Kidney (tissue), 14 donors: ENCODE measurements around the gene CCDC69. TPM values are rescaled to one million over a fixed set of nuclear protein-coding genes. Genes with fewer than 3 reads are reported as not detected.

ENCODE experiments used
- DNase-seq, 5 donors: peaks; one replicate each; pipeline ENCODE4 v3.0.0-alpha.2; 2013 to 2020
- FAIRE-seq: peaks from 2 replicates; lab custom pipeline; 2012; peaks lifted over from hg19 to GRCh38; lab: Jason Lieb, UNC
- H3K27ac ChIP-seq, 2 donors: one replicate each; pipeline ENCODE4 v1.7.0; 2013; ENCODE audit warnings: low read depth in 2 of 2, low read length in 2 of 2, inconsistent platforms in 1 of 2
- H3K27me3 ChIP-seq: one replicate; pipeline ENCODE4 v1.7.1; 2013; ENCODE audit warnings: low read length, inconsistent platforms; ENCODE audit not compliant: control insufficient read depth, insufficient read depth
- H3K36me3 ChIP-seq, 3 donors: one replicate each; pipeline versions ENCODE4 v1.7.0 to v1.7.1; 2013; ENCODE audit warnings: low read length in 3 of 3, control low read depth in 1 of 3, inconsistent platforms in 1 of 3; ENCODE audit not compliant: insufficient read depth in 3 of 3, control insufficient read depth in 2 of 3
- H3K4me1 ChIP-seq, 3 donors: one replicate each; pipeline versions ENCODE4 v1.7.0 to v1.7.1; 2013; ENCODE audit warnings: low read length in 3 of 3, inconsistent platforms in 1 of 3, low read depth in 1 of 3; ENCODE audit not compliant: control insufficient read depth in 2 of 3, insufficient read depth in 2 of 3
- H3K4me3 ChIP-seq, 3 donors: one replicate each; pipeline versions ENCODE4 v1.7.0 to v1.8.1; 2013; ENCODE audit warnings: low read length in 3 of 3, control low read depth in 1 of 3, inconsistent platforms in 1 of 3
- H3K9ac ChIP-seq, 3 donors: one replicate each; pipeline versions ENCODE4 v1.7.0 to v1.7.1; 2013; ENCODE audit warnings: low read length in 3 of 3, control low read depth in 1 of 3, inconsistent platforms in 1 of 3
- H3K9me3 ChIP-seq, 3 donors: one replicate each; pipeline versions ENCODE4 v1.7.0 to v1.7.1; 2013; ENCODE audit warnings: low read length in 3 of 3, control low read depth in 1 of 3, inconsistent platforms in 1 of 3; ENCODE audit not compliant: control insufficient read depth in 2 of 3, insufficient read depth in 1 of 3
- intact Hi-C: fragments of 100-400 bp; cut with DNase I; formaldehyde crosslinking; loops from one replicate; pipeline ENCODE4 v1.11.1; 2022
- polyA plus RNA-seq: library from polyadenylated mRNA; stranded (reverse); fragments of 350-450 nt; fragmentation: Illumina TruSeq; extraction: RNeasy Lipid Tissue Mini Kit (QIAGEN cat#74804); gene quantifications from one replicate; pipeline ENCODE4 v1.2.3, GENCODE V29; 2014; ENCODE audit warnings: low read depth, low replicate concordance; ENCODE audit not compliant: insufficient read depth
- total RNA-seq: library from RNA; stranded (reverse); fragmentation: NEBNext Ultra II Directional; extraction: Animal tissue kit (Norgen Biotek cat#: 25700); gene quantifications from one replicate; pipeline ENCODE4 v1.2.1, GENCODE V29; 2021
- TF ChIP-seq, protein P1 (sequence below): IDR thresholded peaks from 3 replicates; pipeline ENCODE4 v1.5.1; 2012; ENCODE audit warnings: mild to moderate bottlenecking, moderate library complexity, borderline replicate concordance; ENCODE audit not compliant: insufficient read depth; ENCODE audit errors: extremely low read depth
- donor health status: control.
- donor health status: control.
- donor health status: control.
- donor health status: control.
- donor health status: control.
- donor health status: DM: yes; HTN: yes; CAD: no.
- donor health status: Normal renal cell carcinoma (clear cell type).

Gene CCDC69
- total and polyA plus RNA-seq, 2 donors from 2014 or later, result 11.1 to 22.8 TPM

DNA sequence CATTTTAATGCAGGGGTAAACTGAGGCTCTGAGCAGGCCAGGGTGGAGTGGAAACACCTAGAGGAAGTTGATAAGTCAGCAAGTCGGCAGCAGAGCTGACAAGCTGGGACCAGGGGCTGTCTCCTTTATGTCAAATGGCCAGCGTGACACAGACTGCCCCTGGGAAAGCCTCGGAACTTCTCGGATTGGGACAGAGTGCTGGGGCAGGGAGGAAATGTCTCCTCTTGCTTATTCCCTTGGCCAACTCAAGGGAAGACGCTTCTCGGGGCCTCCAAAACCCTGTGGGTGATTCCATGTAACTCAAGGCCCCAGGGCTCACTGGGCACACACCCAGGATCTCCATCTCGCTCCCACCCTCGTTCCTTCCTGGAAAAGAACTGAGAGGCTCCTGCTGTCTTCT, 40.9 kb downstream of the CCDC69 start:
- Histone ChIP-seq H3K27ac (no peak overlapping the region), H3K4me1 (no peaks in the 10 kb centered on the region), H3K9me3 (no peaks in the 10 kb centered on the region), H3K9ac (no peak overlapping the region), H3K36me3 (no peaks in the 10 kb centered on the region), H3K4me3 (no peak overlapping the region), H3K27me3 (no peaks in the 10 kb centered on the region)
- DNase-seq (no peak), FAIRE-seq (no peak)
- TF ChIP-seq, protein P1, sequence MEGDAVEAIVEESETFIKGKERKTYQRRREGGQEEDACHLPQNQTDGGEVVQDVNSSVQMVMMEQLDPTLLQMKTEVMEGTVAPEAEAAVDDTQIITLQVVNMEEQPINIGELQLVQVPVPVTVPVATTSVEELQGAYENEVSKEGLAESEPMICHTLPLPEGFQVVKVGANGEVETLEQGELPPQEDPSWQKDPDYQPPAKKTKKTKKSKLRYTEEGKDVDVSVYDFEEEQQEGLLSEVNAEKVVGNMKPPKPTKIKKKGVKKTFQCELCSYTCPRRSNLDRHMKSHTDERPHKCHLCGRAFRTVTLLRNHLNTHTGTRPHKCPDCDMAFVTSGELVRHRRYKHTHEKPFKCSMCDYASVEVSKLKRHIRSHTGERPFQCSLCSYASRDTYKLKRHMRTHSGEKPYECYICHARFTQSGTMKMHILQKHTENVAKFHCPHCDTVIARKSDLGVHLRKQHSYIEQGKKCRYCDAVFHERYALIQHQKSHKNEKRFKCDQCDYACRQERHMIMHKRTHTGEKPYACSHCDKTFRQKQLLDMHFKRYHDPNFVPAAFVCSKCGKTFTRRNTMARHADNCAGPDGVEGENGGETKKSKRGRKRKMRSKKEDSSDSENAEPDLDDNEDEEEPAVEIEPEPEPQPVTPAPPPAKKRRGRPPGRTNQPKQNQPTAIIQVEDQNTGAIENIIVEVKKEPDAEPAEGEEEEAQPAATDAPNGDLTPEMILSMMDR, result no peak
- intact Hi-C loops, result no loop called here

DNA sequence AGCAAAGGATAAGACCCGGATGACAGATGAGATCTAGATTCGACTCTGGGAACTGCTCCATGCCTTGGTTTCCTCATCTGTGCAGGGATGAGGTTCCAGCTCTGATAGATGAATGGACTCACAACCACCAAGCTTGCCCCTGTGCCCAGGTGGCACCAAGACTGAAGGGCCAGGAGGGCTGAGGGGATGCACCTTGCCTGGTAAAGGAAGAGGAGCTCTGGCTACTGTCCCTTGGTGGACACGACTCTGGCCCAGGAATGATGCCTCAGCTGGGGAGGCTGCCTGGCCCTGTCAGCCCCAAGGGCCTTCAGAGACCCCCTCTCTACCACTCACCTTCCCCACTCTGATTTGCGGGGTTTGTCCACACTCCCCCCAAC, 41.4 kb downstream of the CCDC69 start:
- no peaks in the 10 kb centered on the region for H3K27me3 ChIP-seq
- no peaks in the 10 kb centered on the region for H3K4me1 ChIP-seq
- DNase-seq (no peak), FAIRE-seq (no peak)
- H3K27ac ChIP-seq, result no peak overlapping the region
- no peak overlapping the region for H3K9ac ChIP-seq
- H3K9me3 ChIP-seq, result no peaks in the 10 kb centered on the region
- H3K4me3 ChIP-seq, result no peak overlapping the region
- H3K36me3 ChIP-seq, result no peaks in the 10 kb centered on the region
- intact Hi-C loops, result no loop called here
- TF ChIP-seq, protein P1, result no peak

DNA sequence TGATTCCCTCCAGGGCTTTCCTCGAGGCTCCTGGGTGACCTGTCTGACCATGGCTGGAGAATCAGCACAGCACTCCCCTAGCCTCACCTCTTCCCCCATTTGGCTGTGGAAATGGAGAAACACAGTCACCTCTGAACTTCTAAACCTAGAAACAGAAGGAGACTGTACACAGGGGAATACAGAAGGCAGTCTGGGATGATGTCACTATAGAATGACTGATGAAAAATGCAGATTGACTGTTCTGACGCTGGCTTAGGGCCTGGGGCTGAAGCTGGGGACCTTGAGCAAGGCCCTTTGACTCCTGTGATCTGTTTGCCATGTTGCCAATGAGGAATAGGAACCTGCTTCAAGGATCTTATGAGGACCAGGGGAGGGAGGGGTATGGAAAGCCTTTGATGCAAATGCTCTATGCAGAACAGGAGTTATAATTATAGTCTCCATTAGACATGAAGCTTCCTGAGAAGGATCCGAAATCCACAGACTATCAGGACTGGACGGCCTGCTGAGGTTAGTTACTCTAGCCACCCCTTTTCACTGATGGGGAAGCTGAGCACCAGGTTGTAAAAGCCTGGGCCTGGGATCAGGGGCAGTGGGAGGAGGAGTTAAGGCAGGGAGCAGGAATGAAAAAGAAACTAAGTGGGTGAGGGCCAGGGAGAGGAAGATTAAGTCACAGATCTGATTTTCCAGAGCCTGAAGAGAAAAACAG, 41.9 kb downstream of the CCDC69 start:
- no peaks in the 10 kb centered on the region for H3K4me1 ChIP-seq
- TF ChIP-seq, protein P1, result no peak
- no peaks in the 10 kb centered on the region for H3K9me3 ChIP-seq
- DNase-seq, result no peak
- intact Hi-C loops, result no loop called here
- H3K27me3 ChIP-seq, result no peaks in the 10 kb centered on the region
- no peaks in the 10 kb centered on the region for H3K36me3 ChIP-seq
- FAIRE-seq, result no peak
- H3K4me3 ChIP-seq, result no peak overlapping the region
- no peak overlapping the region for H3K9ac ChIP-seq
- no peak overlapping the region for H3K27ac ChIP-seq

DNA sequence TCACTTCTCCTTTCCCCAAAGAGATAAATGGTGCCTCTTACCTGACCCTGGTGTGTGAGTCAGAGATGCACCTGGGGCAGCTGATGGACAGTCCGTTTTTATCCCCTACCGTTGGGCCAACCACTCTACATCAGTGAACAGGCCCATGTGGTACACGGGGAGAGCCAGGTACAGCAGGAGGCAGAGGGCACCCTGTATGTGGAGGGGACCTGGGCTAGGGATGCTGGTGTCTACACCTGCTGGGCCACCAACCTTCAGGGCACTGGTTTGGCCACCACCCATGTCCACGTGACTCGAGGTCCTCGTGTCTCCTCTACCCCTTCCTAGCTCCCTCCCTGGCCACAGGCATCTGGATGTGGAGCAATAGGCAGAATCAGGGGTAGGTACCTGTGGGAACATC, 43.6 kb downstream of the CCDC69 start:
- H3K9ac ChIP-seq, result no peak overlapping the region
- no peaks in the 10 kb centered on the region for H3K36me3 ChIP-seq
- H3K27me3 ChIP-seq, result no peaks in the 10 kb centered on the region
- DNase-seq (no peak), FAIRE-seq (no peak)
- H3K4me1 ChIP-seq, result no peaks in the 10 kb centered on the region
- TF ChIP-seq, protein P1, result no peak
- H3K4me3 ChIP-seq, result no peak overlapping the region
- H3K27ac ChIP-seq, result no peak overlapping the region
- H3K9me3 ChIP-seq, result no peaks in the 10 kb centered on the region
- intact Hi-C loops, result no loop called here
